ENCODE results near the gene ZDHHC14.

GRCh38 chr6:157401734-157402338 is 20.8 kb downstream of the ZDHHC14 start:
- TF ChIP-seq CTCF (optimal IDR thresholded peaks at IDR 0.05 in 1 of 3, IDR thresholded peaks at IDR 0.05 in 1 of 3, conservative IDR thresholded peaks at IDR 0.05 in 1 of 3; ENCODE audit: extremely low read depth in 1 of 3, insufficient read depth in 2 of 3, low read length in 3 of 3) = no peak
- no peak for TF ChIP-seq EZH2 (IDR thresholded peaks at IDR 0.05; ENCODE audit: low read length)
